HepG2 (cell line): ENCODE results near the gene RPS6KL1. TPM values are rescaled to one million over a fixed set of nuclear protein-coding genes. Genes with fewer than 3 reads are reported as not detected.

Source experiments
- CHD2 ChIP-seq: IDR thresholded peaks from 2 replicates; pipeline ENCODE4 v1.6.1; 2011; ENCODE audit warnings: low read depth, low read length, improper control_type of control experiment
- FLYWCH1 ChIP-seq: sonication (generic); formaldehyde crosslinking; IDR thresholded peaks from 2 replicates; pipeline ENCODE4 v1.8.1; 2023; ENCODE audit warnings: mild to moderate bottlenecking, missing genetic modification reagents
- HIVEP1 ChIP-seq: sonication (generic); formaldehyde crosslinking; IDR thresholded peaks from 2 replicates; pipeline ENCODE4 v1.4.0; 2020; ENCODE audit warnings: mild to moderate bottlenecking, missing genetic modification reagents
- JUND ChIP-seq: sonication (generic); formaldehyde crosslinking; IDR thresholded peaks from 2 replicates; pipeline ENCODE4 v1.8.0; 2022; ENCODE audit warnings: mild to moderate bottlenecking, missing genetic modification reagents
- KLF11 ChIP-seq: IDR thresholded peaks from 2 replicates; pipeline ENCODE4 v1.6.1; 2016; ENCODE audit warnings: missing compliant biosample characterization
- NFIB ChIP-seq: sonication (generic); formaldehyde crosslinking; IDR thresholded peaks from 2 replicates; pipeline ENCODE4 v1.9.0; 2021; ENCODE audit warnings: missing genetic modification reagents, mild to moderate bottlenecking, borderline replicate concordance
- STAG1 ChIP-seq: sonication (generic); formaldehyde crosslinking; IDR thresholded peaks from 2 replicates; pipeline ENCODE4 v1.4.0; 2020; ENCODE audit warnings: missing genetic modification reagents
- TGIF2 ChIP-seq: IDR thresholded peaks from 2 replicates; pipeline ENCODE4 v1.6.1; 2016; ENCODE audit warnings: control low read depth, missing compliant biosample characterization
- ZBTB3 ChIP-seq: sonication (generic); formaldehyde crosslinking; IDR thresholded peaks from 2 replicates; pipeline ENCODE4 v1.4.0; 2020; ENCODE audit warnings: low read depth, mild to moderate bottlenecking, moderate library complexity, missing genetic modification reagents, borderline replicate concordance
- ZNF180 ChIP-seq: sonication (generic); formaldehyde crosslinking; IDR thresholded peaks from 2 replicates; pipeline ENCODE4 v1.4.0; 2020; ENCODE audit warnings: low read depth, missing genetic modification reagents, borderline replicate concordance
- ZNF207 ChIP-seq: fragments of 450-650 bp; IDR thresholded peaks from 2 replicates; pipeline ENCODE4 v1.6.1; 2016; ENCODE audit warnings: antibody characterized with exemption, borderline replicate concordance
- ZNF234 ChIP-seq: sonication (generic); formaldehyde crosslinking; conservative IDR thresholded peaks from 2 replicates; pipeline ENCODE4 v1.5.1; 2020; ENCODE audit warnings: mild to moderate bottlenecking, missing genetic modification reagents
- ZNF335 ChIP-seq: sonication (generic); formaldehyde crosslinking; IDR thresholded peaks from 2 replicates; pipeline ENCODE4 v1.4.0; 2020; ENCODE audit warnings: missing genetic modification reagents
- ZNF709 ChIP-seq: sonication (generic); formaldehyde crosslinking; IDR thresholded peaks from 2 replicates; pipeline ENCODE4 v1.5.0; 2020; ENCODE audit warnings: mild to moderate bottlenecking, missing genetic modification reagents
- polyA plus RNA-seq, 8 experiments: library from polyadenylated mRNA; depleted of rRNA in 3 of 8; stranded (reverse) in 7 of 8; unstranded in 1 of 8; fragments of >200 nt; fragmentation: Illumina TruSeq in 4 of 8; extraction: Trizol in 4 of 8; gene quantifications; 2 replicates each; pipeline versions ENCODE4 v1.2.1 to v1.2.3, GENCODE V29; 2011 to 2016; ENCODE audit warnings: low read depth in 4 of 8, missing spikeins in 1 of 8, mixed read lengths in 1 of 8; ENCODE audit not compliant: insufficient read depth in 1 of 8
- total RNA-seq, 5 experiments: library from RNA; depleted of rRNA; stranded (reverse); fragments of >200 nt; fragmentation: Illumina TruSeq; extraction: Trizol; gene quantifications; 2 replicates each; pipeline ENCODE4 v1.2.3, GENCODE V29; 2016; ENCODE audit warnings: low read depth in 1 of 5
- TF ChIP-seq, protein P1 (sequence below): sonication (generic); formaldehyde crosslinking; IDR thresholded peaks from 2 replicates; pipeline ENCODE4 v1.5.0; 2020; ENCODE audit warnings: mild to moderate bottlenecking, missing genetic modification reagents, borderline replicate concordance
- TF ChIP-seq, protein P2 (sequence below): IDR thresholded peaks from 2 replicates; pipeline ENCODE4 v1.6.1; 2012; ENCODE audit warnings: low read depth, low read length, improper control_type of control experiment
- TF ChIP-seq, protein P3 (sequence below): sonication (generic); formaldehyde crosslinking; IDR thresholded peaks from 2 replicates; pipeline ENCODE4 v1.4.0; 2020; ENCODE audit warnings: missing genetic modification reagents
- TF ChIP-seq, protein P4 (sequence below): sonication (generic); formaldehyde crosslinking; IDR thresholded peaks from 2 replicates; pipeline ENCODE4 v1.5.0; 2020; ENCODE audit warnings: mild to moderate bottlenecking, low read depth, missing genetic modification reagents, borderline replicate concordance
- TF ChIP-seq, protein P5 (sequence below): sonication (generic); formaldehyde crosslinking; IDR thresholded peaks from 2 replicates; pipeline ENCODE4 v1.5.0; 2020; ENCODE audit warnings: missing genetic modification reagents, mild to moderate bottlenecking, borderline replicate concordance
- TF ChIP-seq, protein P6 (sequence below): sonication (generic); formaldehyde crosslinking; IDR thresholded peaks from 2 replicates; pipeline ENCODE4 v1.5.1; 2020; ENCODE audit warnings: missing genetic modification reagents, mild to moderate bottlenecking, borderline replicate concordance

RPS6KL1 gene
- total and polyA plus RNA-seq, 2 of the 13 experiments (the other 11 are each of a cell fraction or from before 2014, with no cell fraction given) = 6.5 to 11.5 TPM

DNA sequence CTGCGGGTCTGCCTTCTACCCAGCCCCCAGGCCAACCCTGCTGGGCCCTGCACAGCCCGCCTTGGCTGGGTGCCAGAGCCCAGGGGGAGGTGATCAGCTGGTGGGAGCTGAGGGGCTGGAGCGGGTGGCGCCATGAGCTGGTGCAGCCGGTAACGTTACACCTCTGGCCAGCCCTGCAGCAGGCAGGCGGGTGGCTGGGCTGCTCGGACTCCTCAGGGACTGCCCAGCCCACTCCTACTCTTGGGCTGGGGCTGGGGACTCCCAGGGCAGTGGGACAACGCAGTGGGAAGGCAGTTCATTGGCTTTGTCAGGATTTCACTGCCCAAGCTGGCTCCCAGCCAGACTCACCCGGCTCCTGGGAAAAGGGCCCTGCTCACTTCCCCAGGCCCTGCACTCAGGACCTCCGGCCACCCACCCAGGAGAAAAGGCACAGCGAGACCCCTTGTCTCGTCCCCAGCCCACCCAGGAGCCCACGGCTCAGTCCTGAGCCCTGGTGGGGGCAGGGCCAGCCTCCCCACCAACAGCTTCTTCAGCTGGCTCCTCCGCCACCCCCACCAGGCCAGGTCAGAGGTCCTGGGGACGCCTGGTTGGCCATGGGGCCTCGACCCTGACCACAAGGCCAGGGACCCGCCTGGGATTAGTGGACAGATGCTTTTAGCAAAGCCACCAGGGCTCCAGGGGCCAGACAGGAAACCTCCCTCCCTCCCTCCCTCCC lies 31.3 kb upstream of the RPS6KL1 start (continued):
- TF ChIP-seq, protein P1, sequence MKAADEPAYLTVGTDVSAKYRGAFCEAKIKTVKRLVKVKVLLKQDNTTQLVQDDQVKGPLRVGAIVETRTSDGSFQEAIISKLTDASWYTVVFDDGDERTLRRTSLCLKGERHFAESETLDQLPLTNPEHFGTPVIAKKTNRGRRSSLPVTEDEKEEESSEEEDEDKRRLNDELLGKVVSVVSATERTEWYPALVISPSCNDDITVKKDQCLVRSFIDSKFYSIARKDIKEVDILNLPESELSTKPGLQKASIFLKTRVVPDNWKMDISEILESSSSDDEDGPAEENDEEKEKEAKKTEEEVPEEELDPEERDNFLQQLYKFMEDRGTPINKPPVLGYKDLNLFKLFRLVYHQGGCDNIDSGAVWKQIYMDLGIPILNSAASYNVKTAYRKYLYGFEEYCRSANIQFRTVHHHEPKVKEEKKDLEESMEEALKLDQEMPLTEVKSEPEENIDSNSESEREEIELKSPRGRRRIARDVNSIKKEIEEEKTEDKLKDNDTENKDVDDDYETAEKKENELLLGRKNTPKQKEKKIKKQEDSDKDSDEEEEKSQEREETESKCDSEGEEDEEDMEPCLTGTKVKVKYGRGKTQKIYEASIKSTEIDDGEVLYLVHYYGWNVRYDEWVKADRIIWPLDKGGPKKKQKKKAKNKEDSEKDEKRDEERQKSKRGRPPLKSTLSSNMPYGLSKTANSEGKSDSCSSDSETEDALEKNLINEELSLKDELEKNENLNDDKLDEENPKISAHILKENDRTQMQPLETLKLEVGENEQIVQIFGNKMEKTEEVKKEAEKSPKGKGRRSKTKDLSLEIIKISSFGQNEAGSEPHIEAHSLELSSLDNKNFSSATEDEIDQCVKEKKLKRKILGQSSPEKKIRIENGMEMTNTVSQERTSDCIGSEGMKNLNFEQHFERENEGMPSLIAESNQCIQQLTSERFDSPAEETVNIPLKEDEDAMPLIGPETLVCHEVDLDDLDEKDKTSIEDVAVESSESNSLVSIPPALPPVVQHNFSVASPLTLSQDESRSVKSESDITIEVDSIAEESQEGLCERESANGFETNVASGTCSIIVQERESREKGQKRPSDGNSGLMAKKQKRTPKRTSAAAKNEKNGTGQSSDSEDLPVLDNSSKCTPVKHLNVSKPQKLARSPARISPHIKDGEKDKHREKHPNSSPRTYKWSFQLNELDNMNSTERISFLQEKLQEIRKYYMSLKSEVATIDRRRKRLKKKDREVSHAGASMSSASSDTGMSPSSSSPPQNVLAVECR (CRISPR knock-in tag) = peak; percentile 72; the same call in 1 of the 2 replicates
- TF ChIP-seq ZNF709 (CRISPR knock-in tag) = 0 out of 2 replicates have a peak, but pooled peaks have one; percentile 6
- TF ChIP-seq, protein P2, sequence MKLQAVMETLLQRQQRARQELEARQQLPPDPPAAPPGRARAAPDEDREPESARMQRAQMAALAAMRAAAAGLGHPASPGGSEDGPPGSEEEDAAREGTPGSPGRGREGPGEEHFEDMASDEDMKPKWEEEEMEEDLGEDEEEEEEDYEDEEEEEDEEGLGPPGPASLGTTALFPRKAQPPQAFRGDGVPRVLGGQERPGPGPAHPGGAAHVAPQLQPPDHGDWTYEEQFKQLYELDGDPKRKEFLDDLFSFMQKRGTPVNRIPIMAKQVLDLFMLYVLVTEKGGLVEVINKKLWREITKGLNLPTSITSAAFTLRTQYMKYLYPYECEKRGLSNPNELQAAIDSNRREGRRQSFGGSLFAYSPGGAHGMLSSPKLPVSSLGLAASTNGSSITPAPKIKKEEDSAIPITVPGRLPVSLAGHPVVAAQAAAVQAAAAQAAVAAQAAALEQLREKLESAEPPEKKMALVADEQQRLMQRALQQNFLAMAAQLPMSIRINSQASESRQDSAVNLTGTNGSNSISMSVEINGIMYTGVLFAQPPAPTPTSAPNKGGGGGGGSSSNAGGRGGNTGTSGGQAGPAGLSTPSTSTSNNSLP = no peak
- no peak for TF ChIP-seq ZNF234 (CRISPR knock-in tag)
- TF ChIP-seq, protein P3, sequence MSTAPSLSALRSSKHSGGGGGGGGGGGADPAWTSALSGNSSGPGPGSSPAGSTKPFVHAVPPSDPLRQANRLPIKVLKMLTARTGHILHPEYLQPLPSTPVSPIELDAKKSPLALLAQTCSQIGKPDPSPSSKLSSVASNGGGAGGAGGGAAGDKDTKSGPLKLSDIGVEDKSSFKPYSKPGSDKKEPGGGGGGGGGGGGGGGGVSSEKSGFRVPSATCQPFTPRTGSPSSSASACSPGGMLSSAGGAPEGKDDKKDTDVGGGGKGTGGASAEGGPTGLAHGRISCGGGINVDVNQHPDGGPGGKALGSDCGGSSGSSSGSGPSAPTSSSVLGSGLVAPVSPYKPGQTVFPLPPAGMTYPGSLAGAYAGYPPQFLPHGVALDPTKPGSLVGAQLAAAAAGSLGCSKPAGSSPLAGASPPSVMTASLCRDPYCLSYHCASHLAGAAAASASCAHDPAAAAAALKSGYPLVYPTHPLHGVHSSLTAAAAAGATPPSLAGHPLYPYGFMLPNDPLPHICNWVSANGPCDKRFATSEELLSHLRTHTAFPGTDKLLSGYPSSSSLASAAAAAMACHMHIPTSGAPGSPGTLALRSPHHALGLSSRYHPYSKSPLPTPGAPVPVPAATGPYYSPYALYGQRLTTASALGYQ (CRISPR knock-in tag) = no peak
- TF ChIP-seq ZNF335 = no peak
- TF ChIP-seq FLYWCH1 (CRISPR knock-in tag) = no peak
- no peak for TF ChIP-seq ZNF207
- TF ChIP-seq JUND (CRISPR knock-in tag) = 0 out of 2 replicates have a peak, but pooled peaks have one; percentile 16
- TF ChIP-seq ZBTB3 (CRISPR knock-in tag) = no peak
- TF ChIP-seq, protein P4, sequence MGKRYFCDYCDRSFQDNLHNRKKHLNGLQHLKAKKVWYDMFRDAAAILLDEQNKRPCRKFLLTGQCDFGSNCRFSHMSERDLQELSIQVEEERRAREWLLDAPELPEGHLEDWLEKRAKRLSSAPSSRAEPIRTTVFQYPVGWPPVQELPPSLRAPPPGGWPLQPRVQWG (CRISPR knock-in tag) = no peak
- TF ChIP-seq KLF11 = no peak
- TF ChIP-seq NFIB (CRISPR knock-in tag) = peak; percentile 91; the same call in 1 of the 2 replicates
- TF ChIP-seq, protein P5, sequence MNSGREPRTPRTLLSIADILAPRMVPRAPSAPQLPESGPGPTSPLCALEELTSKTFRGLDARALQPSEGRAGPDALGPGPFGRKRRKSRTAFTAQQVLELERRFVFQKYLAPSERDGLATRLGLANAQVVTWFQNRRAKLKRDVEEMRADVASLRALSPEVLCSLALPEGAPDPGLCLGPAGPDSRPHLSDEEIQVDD (CRISPR knock-in tag) = no peak
- TF ChIP-seq STAG1 (CRISPR knock-in tag) = no peak; the same call in 1 of the 2 replicates
- peak; percentile 80 for TF ChIP-seq HIVEP1 (CRISPR knock-in tag)
- TF ChIP-seq CHD2 = no peak
- no peak for TF ChIP-seq ZNF180 (CRISPR knock-in tag)
- TF ChIP-seq, protein P6, sequence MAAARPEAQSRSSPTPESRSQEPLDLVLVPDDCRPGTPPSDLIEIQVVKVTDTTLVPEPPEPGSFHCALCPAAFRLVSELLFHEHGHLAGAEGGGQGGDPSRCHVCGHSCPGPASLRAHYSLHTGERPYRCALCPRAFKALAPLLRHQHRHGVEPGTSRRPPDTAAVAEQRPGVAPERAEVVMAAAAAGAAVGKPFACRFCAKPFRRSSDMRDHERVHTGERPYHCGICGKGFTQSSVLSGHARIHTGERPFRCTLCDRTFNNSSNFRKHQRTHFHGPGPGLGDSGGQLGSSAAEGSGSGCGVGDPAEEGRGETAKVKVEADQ = peak; percentile 38; the same call in 1 of the 2 replicates
- TF ChIP-seq TGIF2 (CRISPR knock-in tag) = no peak
